Measurements from ENCODE around the gene DRD4. TPM values are rescaled to one million over a fixed set of nuclear protein-coding genes. Genes with fewer than 3 reads are reported as not detected.

DRD4 gene
- polyA plus RNA-seq, 3 donors = 0.13 TPM; not detected in 2

DNA sequence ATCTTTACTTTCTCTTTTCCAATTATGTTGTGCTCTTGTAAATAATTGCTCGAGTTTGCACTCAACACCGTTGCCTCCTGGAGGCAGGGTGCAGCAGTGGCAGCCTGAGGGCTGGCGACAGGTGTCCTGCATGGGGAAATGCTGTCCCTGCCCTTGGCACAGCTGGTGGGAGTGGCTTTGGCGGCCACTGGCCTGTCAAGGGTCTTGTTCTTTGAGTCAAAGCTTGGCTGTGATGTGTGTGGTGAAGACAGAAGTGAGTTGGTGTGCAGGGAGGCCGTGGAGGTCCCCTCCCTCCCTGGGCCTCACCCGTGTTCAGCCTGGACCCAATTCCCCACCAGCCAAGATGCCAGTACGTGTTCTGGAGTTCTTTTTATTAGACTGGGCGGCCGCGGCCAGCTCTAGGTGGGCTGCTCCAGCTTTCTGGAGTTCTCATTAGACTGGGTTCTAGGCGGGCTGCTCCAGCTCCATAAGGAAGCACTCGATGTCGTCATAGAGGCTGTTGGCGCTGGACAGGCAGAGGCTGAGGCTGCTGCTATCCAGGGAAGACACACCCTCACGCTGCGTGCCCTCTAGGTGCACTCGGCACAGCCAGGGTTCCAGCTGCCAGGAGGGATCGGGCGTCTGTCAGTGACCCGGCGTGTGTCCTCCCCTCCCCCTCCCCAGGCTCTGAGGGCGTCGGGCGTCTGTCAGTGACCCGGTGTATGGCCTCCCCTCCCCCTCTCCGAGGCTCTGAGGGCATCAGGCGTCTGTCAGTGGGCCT lies 24.7 kb upstream of the DRD4 start:
- DNase-seq = no peak
- TF ChIP-seq CTCF (IDR thresholded peaks at IDR 0.05) = peak; percentile 27
- no peaks in the 10 kb centered on the region for H3K9me3 Mint-ChIP-seq
- Histone ChIP-seq H3K27me3 (ENCODE audit: control insufficient read depth in 2 of 2, insufficient read depth in 2 of 2, low read length in 2 of 2) (no peaks in the 10 kb centered on the region), H3K36me3 (replicated peaks in 1 of 2; ENCODE audit: control insufficient read depth in 1 of 2, insufficient read depth in 2 of 2, low read length in 2 of 2) (peaks cover 66 to 73% of the 10 kb centered on the region in 2 donors), H3K9ac (ENCODE audit: insufficient read depth, low read length, poor library complexity, severe bottlenecking) (no peak overlapping the region), H3K79me2 (ENCODE audit: insufficient read depth, low read length) (peaks cover 25% of the 10 kb centered on the region), H3K9me3 (replicated peaks in 1 of 2; ENCODE audit: control insufficient read depth in 1 of 2, insufficient read depth in 1 of 2, low read length in 2 of 2) (no peaks in the 10 kb centered on the region), H2AFZ (ENCODE audit: insufficient read depth, low read depth, low read length, poor library complexity, severe bottlenecking) (no peak overlapping the region), H3K4me3 (replicated peaks in 1 of 3; ENCODE audit: low read depth in 2 of 3, low read length in 3 of 3) (no peak overlapping the region), H3K4me1 (ENCODE audit: control insufficient read depth in 1 of 2, insufficient read depth in 2 of 2, low read length in 2 of 2) (peaks cover 38% of the 10 kb centered on the region in 2 donors), H4K20me1 (ENCODE audit: insufficient read depth, low read length) (peaks cover 55% of the 10 kb centered on the region), H3K4me2 (replicated peaks; ENCODE audit: extremely low read depth, low read length, poor library complexity, severe bottlenecking) (no peak overlapping the region), H3K27ac (ENCODE audit: low read depth in 1 of 2, low read length in 2 of 2) (peak overlapping the region; percentile 41 to 64)
- peaks cover 42 to 63% of the 10 kb centered on the region in 2 donors for H3K36me3 Mint-ChIP-seq
- H3K4me3 Mint-ChIP-seq = no peak overlapping the region
- peaks cover 26% of the 10 kb centered on the region for H3K4me1 Mint-ChIP-seq
- WGBS (ENCODE audit: insufficient coverage) = 86% methylated on average over 15 of the region's 27 CpGs
- peak overlapping the region; percentile 61 to 94 (median 86) for H3K27ac Mint-ChIP-seq
- H3K27me3 Mint-ChIP-seq (ENCODE audit: low read depth in 3 of 3) = peaks cover 0 to 1% (median 0%) of the 10 kb centered on the region in 3 donors
- intact Hi-C loops (cut with micrococcal nuclease) = loop anchor here (5.0 kb wide), 1 partner anchor 35 kb away; the partner anchor contains the start of gene PHRF1 (in 2 of the 2)

- intact Hi-C loops (cut with micrococcal nuclease) = loop anchor here (5.0 kb wide), 1 partner anchor 36 kb away; the partner anchor contains the start of gene PHRF1 (in 2 of the 2)
Measured at GRCh38 chr11:612961-613300, 24.1 kb upstream of the DRD4 start.

More at GRCh38 chr11:612961-613300, 24.1 kb upstream of the DRD4 start:
- Histone ChIP-seq H3K79me2 (ENCODE audit: insufficient read depth, low read length) (peaks cover 25% of the 10 kb centered on the region), H3K4me3 (replicated peaks in 1 of 3; ENCODE audit: low read depth in 2 of 3, low read length in 3 of 3) (no peak overlapping the region), H3K4me1 (ENCODE audit: control insufficient read depth in 1 of 2, insufficient read depth in 2 of 2, low read length in 2 of 2) (peaks cover 38 to 40% of the 10 kb centered on the region in 2 donors), H3K4me2 (replicated peaks; ENCODE audit: extremely low read depth, low read length, poor library complexity, severe bottlenecking) (no peak overlapping the region), H3K36me3 (replicated peaks in 1 of 2; ENCODE audit: control insufficient read depth in 1 of 2, insufficient read depth in 2 of 2, low read length in 2 of 2) (peaks cover 61 to 67% of the 10 kb centered on the region in 2 donors), H3K9me3 (replicated peaks in 1 of 2; ENCODE audit: control insufficient read depth in 1 of 2, insufficient read depth in 1 of 2, low read length in 2 of 2) (no peaks in the 10 kb centered on the region), H3K27ac (ENCODE audit: low read depth in 1 of 2, low read length in 2 of 2) (peak overlapping the region; percentile 41 to 64), H2AFZ (ENCODE audit: insufficient read depth, low read depth, low read length, poor library complexity, severe bottlenecking) (no peak overlapping the region), H3K27me3 (ENCODE audit: control insufficient read depth in 2 of 2, insufficient read depth in 2 of 2, low read length in 2 of 2) (no peaks in the 10 kb centered on the region), H4K20me1 (ENCODE audit: insufficient read depth, low read length) (peaks cover 55% of the 10 kb centered on the region), H3K9ac (ENCODE audit: insufficient read depth, low read length, poor library complexity, severe bottlenecking) (no peak overlapping the region)
- Mint-ChIP-seq H3K4me3 (no peak overlapping the region), H3K27me3 (ENCODE audit: low read depth in 3 of 3) (peaks cover 0 to 1% (median 0%) of the 10 kb centered on the region in 3 donors), H3K4me1 (peaks cover 26% of the 10 kb centered on the region), H3K27ac (peak overlapping the region in 6 of 7 donors; percentile 82 to 94 (median 88)), H3K9me3 (no peaks in the 10 kb centered on the region), H3K36me3 (peaks cover 38 to 57% of the 10 kb centered on the region in 2 donors)
- no peak for TF ChIP-seq CTCF (IDR thresholded peaks at IDR 0.05)
- no peak for DNase-seq
- WGBS (ENCODE audit: insufficient coverage) = 94% methylated on average over 8 of the region's 10 CpGs
